GM12873 (cell line): ENCODE data around the gene AURKA.

Source experiments
- TF ChIP-seq, protein P1 (sequence below): IDR thresholded peaks from 2 replicates; pipeline ENCODE4 v1.5.1; 2012; ENCODE audit warnings: low read depth, mild to moderate bottlenecking, moderate library complexity, low read length, control low read depth; ENCODE audit not compliant: insufficient read depth; ENCODE audit errors: missing control alignments

The AURKA gene

DNA sequence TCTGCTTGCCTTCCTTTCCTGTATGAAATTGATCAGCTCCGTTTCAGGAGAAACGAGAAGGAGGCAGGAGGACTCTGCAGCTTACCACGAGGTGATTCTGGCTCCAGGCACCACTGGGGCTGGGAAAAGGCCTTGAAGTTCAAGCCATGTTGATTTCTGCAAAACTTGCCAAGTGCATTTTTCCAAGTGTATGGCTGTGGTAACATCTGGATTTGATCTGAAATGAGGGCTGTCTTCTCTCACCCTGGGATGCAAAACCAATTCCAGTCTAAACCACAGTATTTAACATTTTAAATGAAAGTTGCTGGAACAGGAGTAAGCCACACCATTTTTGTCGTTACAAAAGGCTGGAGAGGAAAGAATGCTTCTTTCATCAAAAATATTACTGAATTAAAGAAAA is 69.3 kb downstream of the AURKA start:
- TF ChIP-seq, protein P1, sequence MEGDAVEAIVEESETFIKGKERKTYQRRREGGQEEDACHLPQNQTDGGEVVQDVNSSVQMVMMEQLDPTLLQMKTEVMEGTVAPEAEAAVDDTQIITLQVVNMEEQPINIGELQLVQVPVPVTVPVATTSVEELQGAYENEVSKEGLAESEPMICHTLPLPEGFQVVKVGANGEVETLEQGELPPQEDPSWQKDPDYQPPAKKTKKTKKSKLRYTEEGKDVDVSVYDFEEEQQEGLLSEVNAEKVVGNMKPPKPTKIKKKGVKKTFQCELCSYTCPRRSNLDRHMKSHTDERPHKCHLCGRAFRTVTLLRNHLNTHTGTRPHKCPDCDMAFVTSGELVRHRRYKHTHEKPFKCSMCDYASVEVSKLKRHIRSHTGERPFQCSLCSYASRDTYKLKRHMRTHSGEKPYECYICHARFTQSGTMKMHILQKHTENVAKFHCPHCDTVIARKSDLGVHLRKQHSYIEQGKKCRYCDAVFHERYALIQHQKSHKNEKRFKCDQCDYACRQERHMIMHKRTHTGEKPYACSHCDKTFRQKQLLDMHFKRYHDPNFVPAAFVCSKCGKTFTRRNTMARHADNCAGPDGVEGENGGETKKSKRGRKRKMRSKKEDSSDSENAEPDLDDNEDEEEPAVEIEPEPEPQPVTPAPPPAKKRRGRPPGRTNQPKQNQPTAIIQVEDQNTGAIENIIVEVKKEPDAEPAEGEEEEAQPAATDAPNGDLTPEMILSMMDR: no peak
